NCI-H82 treated with DMSO at 0.1 percent for 48 hours (cell line): ENCODE results near the gene RAPGEF5.

Source experiments
- DNase-seq: peaks from one replicate; lab custom pipeline; 2025; ENCODE audit not compliant: unreplicated experiment; lab: John Stamatoyannopoulos, UW

Gene RAPGEF5

GRCh38 chr7:22350466-22351328, 6.3 kb downstream of the RAPGEF5 start:
- no peak for DNase-seq

GRCh38 chr7:22348379-22348778, 8.6 kb downstream of the RAPGEF5 start:
- DNase-seq: no peak

GRCh38 chr7:22346383-22347107, 10.4 kb downstream of the RAPGEF5 start:
- DNase-seq: no peak

GRCh38 chr7:22344655-22345054, 12.3 kb downstream of the RAPGEF5 start:
- DNase-seq: no peak

- DNase-seq: no peak
Measured at GRCh38 chr7:22343612-22344011, 13.3 kb downstream of the RAPGEF5 start.

- DNase-seq: no peak
Measured at GRCh38 chr7:22343071-22343470, 13.9 kb downstream of the RAPGEF5 start.

- no peak for DNase-seq
Measured at GRCh38 chr7:22339725-22340390, 17.1 kb downstream of the RAPGEF5 start.

GRCh38 chr7:22338877-22339276, 18.1 kb downstream of the RAPGEF5 start:
- DNase-seq: no peak

GRCh38 chr7:22338411-22338810, 18.5 kb downstream of the RAPGEF5 start:
- DNase-seq: no peak

GRCh38 chr7:22333680-22334141, 23.2 kb downstream of the RAPGEF5 start:
- DNase-seq: no peak

- DNase-seq: no peak
Measured at GRCh38 chr7:22332461-22332870, 24.5 kb downstream of the RAPGEF5 start.

- DNase-seq: no peak
Measured at GRCh38 chr7:22331704-22332103, 25.2 kb downstream of the RAPGEF5 start.

GRCh38 chr7:22330903-22331302, 26.1 kb downstream of the RAPGEF5 start:
- no peak for DNase-seq

- no peak for DNase-seq
Measured at GRCh38 chr7:22329816-22330524, 27.0 kb downstream of the RAPGEF5 start.

- DNase-seq: no peak
Measured at GRCh38 chr7:22326181-22326580, 30.8 kb downstream of the RAPGEF5 start.

GRCh38 chr7:22325671-22326070, 31.3 kb downstream of the RAPGEF5 start:
- DNase-seq: no peak

- DNase-seq: no peak
Measured at GRCh38 chr7:22323714-22324113, 33.2 kb downstream of the RAPGEF5 start.

GRCh38 chr7:22320416-22320815, 36.5 kb downstream of the RAPGEF5 start:
- DNase-seq: no peak

GRCh38 chr7:22319424-22320403, 37.2 kb downstream of the RAPGEF5 start:
- DNase-seq: peak; percentile 88

GRCh38 chr7:22318376-22318775, 38.6 kb downstream of the RAPGEF5 start:
- DNase-seq: peak; percentile 97
